Hypothalamus (tissue), 51 donors: ENCODE data around the gene RPA1.

Experiments used
- DNase-seq, 51 donors: peaks; one replicate each; lab custom pipeline; 2025; lab: John Stamatoyannopoulos, UW

The RPA1 gene

DNA sequence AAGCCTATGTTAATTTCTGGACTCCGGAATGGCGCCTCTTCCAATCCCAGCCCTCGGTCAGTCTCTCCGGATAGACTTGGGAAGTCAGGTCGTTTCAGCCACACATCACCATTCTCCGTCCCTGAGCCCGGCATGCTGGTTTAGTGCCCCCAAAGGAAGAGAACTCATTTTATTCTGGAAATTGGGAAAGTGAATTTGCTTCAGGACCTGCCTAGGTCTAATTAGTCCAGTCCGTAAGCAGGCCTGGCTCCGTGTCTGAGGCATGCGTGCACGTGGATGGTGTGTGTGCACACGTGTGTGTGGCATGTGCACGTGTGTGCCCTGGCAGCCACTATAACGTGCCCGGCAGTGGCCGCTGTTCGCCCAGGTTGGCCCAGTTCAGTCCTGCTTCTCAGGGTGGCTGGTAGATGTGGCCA, 77.4 kb downstream of the RPA1 start:
- no peak for DNase-seq

DNA sequence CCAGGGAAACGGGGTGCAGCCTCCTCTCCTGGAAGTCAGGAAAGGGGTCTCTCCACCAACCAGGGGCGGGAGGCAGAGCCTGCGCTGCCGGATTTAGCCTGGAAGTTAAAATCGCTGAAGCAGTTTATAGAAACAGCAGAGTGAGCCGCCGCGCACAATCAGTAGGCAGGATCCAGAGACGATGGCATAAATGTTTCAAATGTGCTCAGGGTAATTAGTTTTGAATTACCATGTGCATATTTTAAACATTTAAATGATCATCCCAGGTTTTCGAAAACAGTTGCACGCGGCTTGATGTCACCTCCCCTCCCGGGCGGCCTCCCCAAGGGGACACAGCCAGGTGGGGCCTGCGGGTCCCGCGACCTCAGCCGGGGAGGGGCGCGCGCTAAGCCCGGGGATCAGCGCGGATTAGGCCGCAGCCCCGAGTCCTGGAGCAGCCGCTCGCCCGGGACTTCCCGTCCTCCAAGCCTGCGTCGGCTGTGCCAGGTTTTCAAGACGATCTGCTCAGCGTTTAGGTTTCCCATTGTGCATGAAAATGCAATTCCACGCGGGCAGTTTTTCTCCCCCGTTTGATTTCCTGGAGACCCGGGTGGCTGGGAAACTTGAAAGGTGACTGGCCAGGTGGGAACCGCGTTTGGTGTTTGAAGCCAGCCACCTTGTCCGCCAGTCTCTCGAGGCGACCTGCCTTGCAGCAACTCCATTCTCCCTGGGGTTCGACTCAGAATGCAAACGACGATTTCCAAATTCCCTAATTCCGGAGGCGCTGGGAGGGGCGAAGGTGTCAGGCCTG, 78.3 kb downstream of the RPA1 start:
- peak in 2 of 51 donors; percentile 17 to 52 for DNase-seq

DNA sequence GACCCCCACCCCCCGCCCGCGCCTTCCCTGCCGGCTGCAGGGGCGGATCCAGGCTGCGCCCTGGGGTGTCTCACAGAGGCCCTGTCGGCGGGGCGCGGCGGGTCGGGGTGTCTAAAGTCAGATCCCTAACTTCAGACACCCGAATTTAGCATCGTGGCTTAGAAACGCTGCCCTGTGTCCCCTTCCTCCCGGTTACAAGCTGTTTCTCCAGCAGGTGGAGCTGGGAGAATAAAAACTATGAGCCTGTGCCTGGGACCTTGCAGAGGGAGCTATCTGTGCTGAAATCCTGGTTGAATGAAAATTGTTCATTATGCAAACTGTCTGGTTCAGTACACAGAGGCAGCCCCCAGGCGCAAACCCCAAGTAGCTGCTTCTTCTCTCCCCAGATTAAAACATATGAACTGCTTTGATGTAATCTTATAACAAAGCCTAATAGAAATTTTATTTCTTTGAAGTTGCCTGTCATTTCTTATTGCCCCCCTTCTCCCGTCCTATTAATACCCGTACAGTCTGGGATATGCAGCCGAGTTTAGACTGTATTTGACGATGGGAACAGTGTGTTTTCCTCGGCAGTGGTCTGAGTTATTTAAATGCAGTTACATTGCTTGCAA, 79.0 kb downstream of the RPA1 start:
- peak in 23 of 51 donors; percentile 7 to 79 (median 29) for DNase-seq

DNA sequence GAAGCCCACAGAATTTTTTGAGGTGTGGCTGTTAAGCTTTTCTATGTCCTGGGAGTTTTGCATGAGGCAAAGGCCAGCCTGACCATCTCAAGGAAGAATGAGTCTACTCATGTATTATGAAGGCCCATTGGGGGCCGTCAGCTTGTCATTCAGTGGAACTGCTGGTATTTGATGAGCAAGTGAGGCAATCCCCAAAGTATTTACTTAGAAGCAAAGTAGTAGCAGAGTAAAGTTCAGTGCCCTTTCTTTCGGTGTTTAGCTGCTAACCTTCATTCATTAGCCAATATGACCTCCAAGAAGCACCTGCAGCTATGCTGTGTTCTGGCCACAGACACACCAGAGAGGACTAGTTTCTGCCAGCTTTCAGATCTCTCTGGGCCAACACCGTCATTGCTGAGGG, 80.2 kb downstream of the RPA1 start:
- DNase-seq: no peak

DNA sequence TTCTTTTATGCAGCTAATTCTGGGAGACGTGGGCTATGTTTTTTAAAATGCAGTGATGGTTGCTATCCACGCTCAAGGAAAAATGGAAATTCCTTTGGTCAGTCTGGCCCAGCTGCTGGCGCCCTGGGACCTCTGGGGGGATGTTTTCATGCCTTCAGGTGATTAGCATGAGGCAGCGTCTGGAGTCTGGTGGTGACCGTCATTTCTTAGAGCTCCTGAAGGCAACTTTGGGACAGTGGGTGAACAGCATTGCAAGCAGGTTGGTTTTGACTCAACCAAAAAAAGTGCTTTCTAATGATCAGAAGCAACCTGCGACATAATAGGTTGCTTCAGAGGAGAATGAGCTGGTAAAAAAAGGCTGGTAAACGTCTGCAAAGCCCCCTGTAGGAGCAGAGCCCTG, 82.3 kb downstream of the RPA1 start:
- no peak for DNase-seq

DNA sequence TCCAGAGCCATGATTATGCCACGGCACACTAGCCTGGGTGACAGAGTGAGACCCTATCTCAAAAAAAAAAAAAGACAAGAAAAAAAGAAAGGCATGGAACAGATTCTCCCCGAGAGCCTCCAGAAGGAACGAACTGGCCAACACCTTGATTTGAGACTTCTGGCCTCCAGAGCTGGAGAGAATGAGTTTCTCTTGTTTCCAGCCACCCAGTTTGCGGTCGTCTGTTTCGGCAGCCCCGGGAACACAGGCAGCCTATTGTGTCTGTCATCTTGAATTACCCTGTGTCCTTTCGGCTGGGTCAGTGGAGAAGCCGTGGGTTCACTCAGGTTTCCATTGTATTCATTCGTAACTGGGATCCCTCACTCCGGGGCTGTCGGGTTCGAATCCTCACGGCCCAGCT, 83.9 kb downstream of the RPA1 start:
- DNase-seq: no peak

DNA sequence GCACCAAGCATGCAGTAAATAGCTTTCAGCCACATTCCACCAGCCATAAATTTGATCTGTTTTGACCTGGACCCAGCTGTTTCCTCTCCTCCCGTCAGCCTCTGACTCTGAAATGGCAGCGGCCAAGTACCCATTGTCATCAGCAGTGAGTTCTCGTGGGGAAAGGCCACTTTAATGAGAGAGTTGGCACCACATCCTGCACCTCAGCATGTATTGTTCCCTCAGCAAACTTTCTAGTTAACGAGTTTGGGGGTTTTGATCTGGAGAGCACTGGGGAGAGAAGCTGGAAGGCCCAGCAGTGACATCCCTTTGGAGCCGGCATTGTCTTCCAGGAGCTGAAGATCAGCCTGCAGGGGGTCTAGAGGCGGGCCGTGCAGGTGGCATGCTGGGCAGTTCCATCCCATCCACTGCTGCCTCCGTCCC, 84.9 kb downstream of the RPA1 start:
- no peak for DNase-seq

DNA sequence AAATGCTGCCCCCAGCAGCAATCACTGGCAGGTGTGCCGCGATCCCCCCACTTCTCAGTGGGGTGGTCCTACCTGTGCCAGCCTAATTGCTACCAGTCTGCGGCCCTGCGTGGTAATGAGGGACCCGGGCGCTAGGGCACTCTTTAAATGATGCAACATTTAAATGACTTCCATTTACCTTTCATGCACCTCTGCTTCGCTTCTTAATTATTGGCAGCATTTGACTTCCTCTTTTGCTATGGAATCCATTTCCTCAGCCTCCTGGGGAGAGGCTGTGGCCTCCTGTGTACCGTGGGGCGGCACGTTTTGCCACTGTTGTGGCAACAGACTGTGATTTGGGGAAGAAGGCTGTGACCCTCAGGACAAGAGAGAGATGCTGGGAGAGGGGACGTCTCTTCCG, 86.1 kb downstream of the RPA1 start:
- no peak for DNase-seq

DNA sequence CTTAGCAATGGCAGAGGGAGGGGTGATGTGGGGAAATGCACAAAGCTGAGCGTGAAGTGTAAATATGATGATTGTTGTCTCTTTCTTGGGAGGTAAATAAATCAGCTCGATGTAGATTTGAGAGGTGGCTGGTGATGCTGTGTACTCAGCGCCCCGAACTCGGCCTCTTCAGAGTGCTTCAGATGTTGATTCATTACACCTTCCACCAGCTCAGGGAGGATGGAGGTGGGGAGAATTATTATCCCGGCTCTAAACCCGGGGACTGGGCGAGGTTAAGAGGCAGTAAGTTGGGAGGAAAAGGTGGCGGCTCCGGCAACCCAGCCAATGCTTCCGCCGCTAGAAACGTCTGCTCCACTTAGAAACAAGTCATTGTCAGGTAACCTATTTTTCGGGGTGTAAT, 86.5 kb downstream of the RPA1 start:
- no peak for DNase-seq

DNA sequence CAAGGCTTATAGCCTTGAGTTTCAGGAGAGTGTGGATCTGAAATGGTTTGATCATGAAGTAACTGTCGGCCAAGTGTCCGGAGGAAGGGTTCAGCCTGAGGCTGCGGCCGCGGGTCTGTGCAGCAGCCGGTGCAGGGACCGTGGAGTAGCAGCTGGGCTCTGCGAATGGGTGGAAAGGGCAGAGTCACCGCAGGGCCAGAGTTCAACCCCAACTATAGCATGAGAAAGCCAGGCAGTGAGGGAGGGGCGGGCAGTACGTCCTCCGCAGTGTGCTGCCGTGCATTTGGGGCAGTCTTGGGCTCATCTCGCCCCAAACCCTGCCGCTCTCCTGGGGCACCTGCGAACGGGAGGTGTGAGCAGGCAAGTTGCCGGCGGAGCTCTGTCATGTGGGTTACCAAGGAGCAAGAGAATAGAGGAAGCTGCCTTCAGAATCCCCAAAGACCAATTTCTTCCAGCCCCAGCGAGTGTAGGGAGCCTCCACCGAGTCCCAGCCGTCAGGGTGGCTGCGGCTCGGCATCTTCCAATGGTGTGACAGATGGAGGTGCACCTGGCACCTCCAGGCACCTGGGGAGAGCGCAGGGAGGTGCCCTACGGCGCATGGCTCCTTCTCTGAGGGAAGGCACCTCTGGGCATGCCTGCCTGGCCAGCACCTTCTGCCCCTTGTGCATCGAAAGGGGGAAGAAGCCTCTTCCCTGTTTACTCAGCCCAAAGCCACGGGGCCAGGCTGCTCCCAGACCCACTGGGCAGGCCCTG, 87.3 kb downstream of the RPA1 start:
- no peak for DNase-seq

DNA sequence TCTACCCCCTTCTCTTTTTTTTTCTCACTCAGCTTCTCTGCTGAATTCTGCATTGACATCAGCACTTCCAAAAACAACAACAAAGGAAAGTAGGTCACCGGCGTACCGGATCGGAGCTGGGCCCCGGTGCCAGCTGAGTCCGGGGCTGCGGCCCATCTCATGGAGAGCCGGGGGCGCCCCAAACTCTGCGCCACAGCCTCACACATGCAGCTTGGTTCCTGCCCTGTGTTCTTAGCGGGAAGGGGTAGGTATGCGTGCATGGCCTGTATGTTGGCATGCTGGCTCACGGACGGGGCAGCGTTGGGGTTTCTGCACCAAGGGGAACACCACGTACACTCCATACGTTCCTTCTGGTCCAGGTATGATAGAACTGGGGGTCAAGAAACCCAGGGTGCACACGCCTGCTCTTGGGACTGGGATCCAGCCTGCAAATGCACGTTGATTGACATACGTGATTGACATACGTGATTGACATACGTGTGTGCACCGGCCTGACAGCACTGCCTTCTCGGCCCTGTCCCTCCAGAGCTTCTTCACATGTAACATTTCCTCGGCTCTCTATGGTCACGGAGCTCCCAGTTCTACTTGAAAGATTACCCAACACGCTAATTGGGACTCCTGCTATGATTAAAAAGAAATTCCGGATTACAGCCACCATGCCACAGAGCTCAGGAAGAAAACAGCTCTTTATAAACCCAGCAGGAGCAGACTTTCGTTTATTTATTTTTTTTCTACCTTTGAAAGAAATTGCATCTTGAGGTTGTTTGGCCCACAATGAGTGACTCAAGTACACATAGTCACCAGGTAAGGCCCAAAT, 88.7 kb downstream of the RPA1 start:
- DNase-seq: no peak

DNA sequence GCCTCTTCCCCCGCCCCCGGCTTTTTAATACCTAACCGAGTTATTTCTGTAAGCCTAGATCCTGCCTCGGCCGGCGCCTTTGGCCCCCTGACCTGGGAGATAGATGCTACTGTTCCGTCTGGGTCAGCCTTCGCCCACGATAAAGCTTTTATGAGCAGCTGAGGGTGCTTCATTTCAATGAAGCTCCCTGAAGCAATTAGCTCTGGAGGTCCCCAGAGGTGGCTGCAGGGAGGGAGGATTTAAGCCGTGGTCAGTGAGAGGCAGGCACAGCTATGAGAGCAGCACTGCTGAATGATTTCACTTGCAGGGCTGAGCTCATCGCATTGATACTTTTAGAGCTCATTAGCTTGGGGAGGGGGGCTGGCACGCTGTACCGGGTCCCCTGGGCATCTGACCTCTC, 89.4 kb downstream of the RPA1 start:
- no peak for DNase-seq

DNA sequence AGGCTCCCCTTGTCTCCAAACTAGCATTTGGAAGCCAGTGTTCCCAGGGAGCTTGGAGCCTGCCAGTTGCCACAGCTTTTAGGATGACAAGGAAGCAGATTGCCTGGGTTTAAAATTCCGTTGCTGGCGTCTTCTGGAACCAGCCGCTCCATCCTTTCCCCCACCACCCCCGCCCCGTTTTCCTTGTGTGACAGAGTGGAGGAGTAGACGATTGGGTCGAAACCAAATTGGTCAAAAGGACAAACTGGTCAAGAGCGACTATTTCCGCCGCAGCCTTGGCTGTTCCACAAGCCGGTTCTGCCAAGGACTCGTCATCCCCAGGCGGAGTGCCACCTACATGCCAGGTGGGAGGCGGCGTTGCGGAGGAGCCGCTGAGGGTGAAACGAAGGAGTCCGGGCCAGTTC, 91.1 kb downstream of the RPA1 start:
- peak in 36 of 51 donors; percentile 11 to 80 (median 42) for DNase-seq

DNA sequence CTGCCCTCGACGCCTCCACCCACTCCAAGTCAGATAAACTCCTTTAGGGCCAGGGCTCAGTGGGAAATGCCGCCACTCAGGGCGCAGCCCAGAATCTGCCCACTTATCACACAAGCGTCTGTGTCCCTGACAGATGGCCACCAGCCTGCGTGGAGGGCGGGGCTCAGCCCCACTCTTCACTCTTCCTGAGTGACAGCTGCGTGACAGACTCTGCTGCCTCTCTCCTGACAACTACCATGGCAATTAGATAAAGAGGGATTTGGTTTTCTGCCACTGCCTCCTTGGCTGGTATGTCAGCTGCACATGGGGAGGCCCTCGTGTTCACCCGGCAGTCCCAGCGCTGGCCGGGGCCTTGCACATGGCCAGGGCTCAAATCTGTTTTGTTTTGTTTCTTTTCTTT, 99.2 kb downstream of the RPA1 start:
- DNase-seq: peak in 1 of 51 donors; percentile 3

DNA sequence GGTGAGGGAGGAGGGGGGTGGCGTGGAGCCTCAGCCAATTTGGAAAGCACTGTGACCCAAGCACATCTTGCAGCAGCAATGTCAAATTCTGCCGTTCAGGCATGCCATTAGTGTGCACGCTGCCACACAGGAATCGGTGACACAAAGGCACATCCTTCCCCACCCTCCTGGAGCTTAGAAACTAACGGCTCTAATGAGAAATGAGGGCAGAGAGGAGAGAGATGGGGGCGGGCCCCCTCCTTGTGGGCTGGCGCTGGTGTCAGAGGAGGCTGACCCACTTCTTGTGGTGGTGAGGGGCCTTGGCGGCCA, 100.5 kb downstream of the RPA1 start:
- peak in 1 of 51 donors; percentile 36 for DNase-seq

DNA sequence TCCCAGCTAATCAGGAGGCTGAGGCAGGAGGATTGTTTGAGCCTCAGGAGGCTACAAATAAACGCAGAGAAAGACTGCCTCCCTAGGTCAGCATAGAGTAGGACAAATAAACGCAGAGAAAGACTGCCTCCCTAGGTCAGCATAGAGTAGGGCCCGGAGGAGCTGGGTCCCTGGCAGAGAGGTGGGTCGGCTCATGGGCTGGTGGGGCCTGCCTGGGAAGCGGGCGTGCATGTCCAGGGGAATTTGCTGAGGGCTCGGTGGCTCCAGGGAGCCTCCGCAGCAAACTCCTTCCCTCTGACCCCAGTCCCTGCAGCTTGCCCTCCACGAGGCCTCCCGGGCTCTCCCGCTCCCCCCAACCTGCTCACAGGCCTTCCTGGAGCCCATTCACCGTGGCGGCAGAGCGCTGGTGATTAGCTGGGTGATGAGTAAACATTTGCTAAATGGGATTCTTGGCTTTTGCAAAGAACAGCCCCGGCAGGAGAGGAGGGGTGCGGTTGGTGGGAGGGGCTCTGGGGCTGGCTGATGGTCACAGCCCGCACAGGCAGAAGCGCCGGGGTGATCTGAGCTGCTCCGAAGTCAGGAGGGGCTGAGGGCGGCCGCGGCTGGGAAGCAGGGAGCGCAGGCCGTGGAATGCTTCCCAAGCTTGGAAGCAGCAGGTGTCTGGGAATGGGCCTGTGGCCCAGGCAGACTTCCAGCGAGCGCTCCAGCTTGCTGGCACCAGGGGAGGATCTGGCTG, 102.2 kb downstream of the RPA1 start:
- peak in 27 of 51 donors; percentile 7 to 68 (median 37) for DNase-seq

DNA sequence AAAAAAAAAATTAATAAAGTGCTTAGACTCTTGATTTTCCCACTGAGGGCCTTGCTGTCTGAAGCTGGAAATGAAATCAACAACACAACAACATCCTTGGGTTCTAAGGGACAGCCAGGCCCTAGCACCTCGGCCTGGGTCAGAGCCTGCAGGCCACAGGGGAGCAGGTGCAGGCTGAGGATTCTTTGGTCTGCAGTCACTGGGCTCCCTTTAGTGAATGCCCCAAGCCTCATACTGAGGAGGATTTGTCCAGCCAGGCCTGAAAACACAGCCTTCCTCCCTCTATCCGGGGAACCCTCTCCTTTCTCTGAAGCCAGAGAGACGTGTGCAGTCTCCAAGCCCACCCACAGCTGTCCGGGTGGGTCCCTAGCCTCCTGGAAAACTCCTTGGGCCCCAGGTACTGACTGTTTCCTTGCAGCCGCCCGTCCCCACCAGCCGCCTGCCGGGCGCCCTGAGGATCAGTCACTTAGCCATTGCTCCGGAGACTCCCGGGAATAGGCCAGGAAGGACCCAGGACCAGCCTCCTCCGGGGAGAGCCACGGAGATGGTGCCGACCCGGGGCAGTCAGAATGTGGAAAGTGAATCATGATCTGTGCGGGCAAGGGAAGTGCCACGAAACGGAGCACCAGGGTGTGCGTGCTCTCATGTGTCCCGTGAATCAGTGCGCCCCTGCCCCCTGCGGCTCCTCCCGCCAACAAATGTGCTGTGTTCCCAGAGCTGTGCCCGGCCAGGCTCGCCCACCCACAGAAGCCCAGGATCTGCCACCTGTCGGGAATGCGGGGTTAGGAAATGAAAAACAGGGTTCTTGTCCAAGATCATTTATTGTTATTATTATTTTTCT, 104.3 kb downstream of the RPA1 start:
- DNase-seq: peak in 1 of 51 donors; percentile 33

DNA sequence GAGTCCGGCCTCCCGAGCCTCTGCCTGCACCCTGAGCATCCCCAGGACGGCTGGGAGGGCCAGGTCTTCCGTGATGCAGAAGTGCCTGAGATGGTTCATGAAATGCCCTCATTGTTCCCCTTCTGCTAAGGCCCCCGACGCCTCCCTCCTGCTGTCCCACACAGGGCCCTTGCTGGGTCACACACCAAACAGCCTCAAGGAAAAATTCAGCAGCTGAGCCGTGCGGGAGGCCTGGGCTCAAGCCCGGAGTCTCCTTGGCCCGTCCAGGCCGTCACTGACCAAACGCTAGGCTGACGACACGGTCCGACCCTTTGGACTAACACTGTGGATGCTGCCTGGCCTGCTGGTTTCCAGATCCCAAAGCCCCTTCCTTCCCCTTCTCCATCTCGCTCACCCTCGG, 105.1 kb downstream of the RPA1 start:
- DNase-seq: no peak

DNA sequence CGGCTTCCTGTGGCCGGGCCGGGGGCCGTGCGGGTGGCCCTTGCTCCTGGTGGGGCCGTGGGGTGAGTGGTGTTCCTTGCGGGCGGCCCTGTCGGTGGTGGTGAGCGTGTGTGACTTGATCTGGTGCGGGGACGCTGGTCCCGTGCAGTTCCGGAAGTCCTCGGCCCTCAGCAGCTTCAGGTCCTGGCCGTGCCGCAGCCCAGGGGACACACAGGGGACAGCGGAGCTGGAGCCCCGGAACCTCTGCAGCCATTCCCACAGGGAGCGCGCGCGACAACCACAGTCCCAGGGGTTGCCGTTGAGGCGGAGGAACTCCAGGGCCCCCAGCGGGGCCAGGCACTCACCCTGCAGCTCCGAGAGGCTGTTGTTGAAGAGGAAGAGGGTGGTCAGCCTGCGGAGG, 107.0 kb downstream of the RPA1 start:
- DNase-seq: no peak
